DMS153 treated with DMSO at 0.1 percent for 48 hours (cell line): Measurements from ENCODE around the gene ARGLU1.
A peak's percentile ranks its signal among the peaks of the same experiment; 100 is the strongest.

Experiments
- DNase-seq: peaks from one replicate; lab custom pipeline; 2025; ENCODE audit not compliant: unreplicated experiment; lab: John Stamatoyannopoulos, UW

Gene ARGLU1

DNA sequence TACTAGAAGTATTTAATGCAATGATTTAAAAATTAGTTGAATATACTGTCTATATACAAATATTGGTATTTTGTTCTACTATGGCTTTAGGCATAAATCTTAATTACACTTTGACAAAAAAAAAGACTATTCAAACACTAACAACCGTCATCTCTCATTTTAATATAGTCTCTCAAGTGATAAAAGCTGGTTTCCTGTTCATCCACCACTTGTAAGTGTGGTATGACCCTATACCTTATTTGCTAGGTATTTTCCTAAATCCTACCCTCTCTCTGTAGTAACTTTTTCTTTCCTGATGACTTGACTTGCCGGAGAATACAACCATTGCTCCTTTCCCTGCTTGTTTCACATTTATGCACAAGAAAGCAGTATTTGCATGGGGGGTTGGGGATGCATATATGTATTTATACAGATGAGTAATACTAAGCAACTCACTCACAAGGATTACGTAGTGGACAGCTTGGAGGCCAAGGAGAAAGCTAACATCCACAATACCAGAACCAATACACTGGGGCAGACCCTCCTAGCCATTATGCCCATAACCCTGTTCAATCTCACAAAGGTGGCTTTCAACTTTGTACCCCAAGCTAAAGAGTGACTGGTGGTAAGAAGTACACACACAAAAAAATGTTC lies 19.8 kb downstream of the ARGLU1 start:
- DNase-seq: no peak

DNA sequence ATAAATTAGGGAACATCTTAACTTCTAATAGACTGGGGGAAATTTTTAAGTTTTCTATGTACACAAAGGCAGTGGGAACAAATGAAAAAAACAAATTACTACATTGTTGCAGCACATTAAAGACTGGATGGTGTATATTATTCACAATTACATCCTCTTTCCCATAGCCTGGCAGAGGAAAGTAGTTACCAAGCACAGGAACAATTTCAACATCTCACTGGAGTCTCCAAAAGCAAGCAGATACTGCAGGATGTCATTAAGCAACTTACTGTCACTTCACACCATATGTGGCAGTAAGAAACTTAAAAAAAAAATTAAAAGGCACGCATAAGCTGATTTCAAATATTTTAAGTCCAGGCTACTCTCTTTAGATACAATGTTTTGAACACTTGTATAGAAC lies 26.1 kb downstream of the ARGLU1 start:
- no peak for DNase-seq

DNA sequence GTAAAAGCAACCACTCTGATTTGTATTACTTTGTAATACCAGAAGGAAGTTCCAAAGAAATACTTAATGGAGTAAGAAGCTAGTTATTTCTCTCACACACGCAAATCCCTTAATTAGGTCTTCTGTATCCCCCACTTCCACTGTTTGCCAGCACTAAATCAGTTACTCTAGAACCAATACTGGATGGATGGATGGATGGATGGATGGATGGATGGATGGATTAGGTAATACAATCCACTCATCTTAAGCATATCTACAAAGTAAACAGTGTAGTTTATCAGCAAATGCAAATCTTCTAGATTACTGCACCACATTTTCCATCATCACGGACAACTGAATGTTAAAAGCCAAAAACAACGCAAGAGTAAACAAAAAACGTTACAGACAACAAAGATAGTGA lies 27.3 kb downstream of the ARGLU1 start:
- DNase-seq: no peak

DNA sequence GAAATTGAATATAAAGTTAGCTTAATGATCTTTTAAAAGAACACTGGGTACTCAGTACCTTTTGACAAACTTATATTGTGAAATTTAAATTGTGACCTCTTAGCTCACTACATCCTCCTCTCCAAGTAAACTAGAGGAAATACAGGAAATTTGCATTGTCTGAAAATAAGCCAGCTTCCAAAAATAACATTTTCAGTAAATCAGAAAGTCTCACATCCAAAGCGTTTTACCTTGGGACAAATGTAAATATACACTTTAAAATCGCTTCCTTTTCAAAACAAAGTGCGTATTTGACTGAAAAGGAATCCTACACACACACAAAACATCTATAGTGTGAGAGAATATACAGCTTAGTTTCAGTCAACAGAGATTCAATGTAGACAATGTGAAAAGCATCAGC lies 30.4 kb downstream of the ARGLU1 start:
- no peak for DNase-seq

DNA sequence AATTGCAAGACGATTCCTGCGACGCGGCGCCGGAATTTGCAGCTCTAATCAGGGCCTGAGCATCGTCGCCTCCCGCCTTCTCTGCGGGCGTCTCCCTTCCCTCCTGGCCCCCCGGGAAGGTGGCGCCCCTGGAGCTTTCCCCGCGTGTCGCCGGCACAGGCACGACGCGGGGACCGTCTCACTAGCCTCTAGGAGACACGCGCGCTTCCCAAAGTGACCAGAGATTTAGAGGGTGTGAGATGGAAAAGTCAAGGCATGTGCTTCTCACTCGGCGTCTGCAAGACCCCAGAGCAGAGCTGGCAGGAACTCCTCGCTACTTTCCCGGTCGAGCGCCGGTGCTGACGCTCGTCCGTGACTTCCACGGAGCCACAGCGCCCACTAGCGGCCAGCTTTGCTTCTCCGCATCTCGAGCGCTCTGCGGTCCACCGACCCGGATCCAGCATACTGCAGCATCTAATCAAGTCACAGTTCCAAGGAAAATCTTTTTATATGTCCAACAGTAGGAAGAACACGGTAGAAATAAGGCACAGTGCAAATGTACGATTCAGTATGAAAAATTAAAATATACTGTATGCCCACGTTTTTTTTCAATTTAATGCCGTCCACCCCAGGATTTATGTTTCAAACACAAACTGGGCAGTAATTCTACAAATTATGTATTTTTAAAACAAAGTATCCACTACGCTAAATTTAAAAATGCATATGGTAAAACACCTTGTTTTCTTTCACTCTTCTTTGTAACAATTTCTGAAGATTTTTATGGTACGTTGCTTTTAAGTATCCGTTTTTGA lies 31.5 kb downstream of the ARGLU1 start:
- peak; percentile 46 for DNase-seq

DNA sequence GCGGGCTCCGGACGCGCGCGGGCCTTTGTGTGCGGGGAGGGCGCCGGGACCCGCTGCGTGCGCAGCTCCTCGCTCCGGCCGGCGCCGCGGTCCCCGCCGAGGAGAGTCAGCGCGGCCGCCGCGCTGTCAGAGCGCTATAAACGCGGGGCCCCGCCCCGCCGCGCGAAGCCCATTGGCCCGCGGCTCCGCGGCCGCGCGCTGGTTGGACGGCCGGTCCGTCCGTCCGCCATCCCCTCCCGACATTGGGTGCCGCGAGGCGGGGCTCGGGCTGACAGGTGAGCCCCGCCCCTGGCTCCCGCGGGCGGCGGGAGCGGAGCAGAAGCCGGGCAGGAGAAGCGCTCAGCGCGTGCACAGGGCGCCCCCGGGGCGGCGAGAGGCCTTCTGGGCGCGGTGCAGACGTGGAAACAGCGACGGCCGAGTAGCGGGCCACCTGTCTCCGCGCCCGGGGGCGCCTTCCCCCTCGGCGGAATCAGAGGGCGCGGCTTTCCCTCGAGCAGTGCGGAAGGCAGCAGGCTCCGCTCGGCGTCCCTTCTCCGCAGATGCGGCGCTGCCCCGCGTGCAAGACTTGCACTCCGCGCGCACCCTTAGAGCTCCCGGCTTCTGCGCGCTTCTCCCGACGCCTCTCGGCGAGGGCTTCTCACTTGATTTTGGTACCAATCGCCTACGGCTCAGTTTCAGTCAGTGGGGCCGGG lies 32.2 kb downstream of the ARGLU1 start, which contains the start of gene EFNB2:
EFNB2 (minus strand) TSS at position 111 of the 692 bp plus-strand sequence. CDS start 698 bp downstream, outside the sequence.
- peak; percentile 78 for DNase-seq

DNA sequence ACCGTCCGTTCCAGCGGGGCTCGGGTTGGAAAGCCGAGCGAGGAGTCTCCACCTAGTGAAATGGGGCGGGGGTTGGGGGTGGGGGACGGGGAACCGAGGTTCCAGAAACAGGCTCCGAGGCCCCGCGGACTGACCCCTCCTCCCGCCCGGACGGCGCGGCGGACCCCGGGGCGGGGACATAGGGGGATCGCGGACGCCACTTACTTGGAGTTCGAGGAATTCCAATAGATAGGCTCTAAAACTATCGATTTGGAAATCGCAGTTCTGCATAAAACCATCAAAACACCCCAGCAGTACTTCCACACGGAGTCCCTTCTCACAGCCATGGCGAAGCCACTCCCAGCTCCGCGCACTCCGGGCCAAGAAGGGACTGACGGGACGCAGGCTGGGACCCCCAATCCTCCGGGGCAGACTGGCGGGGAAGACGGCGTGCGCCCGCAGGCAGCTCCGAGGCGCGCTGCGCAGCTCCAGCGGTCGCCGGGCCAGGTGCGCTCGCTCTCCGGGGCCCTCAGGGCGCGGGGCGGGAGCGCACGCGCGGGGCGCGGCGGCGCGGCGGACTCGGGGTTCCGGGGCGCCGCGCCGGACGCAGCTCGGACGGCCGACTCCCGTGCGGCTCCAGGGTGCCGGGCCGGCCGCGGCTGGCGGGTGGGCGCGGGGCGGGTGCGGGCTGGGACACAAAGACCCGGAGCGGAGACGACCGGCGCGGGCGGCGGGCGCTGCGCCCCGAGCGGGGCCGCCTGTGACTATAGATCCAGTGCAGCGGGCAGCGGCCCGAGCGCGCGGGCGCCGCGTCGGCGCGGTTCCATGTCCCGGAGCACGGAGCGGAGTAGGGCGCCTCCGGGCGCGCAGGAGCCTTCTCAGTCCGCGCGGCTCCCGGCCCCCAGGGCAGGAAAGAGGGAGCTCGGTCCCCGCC lies 33.0 kb downstream of the ARGLU1 start:
- no peak for DNase-seq

- DNase-seq: peak; percentile 66
Measured at GRCh38 chr13:106533943-106534638, 33.8 kb downstream of the ARGLU1 start.

DNA sequence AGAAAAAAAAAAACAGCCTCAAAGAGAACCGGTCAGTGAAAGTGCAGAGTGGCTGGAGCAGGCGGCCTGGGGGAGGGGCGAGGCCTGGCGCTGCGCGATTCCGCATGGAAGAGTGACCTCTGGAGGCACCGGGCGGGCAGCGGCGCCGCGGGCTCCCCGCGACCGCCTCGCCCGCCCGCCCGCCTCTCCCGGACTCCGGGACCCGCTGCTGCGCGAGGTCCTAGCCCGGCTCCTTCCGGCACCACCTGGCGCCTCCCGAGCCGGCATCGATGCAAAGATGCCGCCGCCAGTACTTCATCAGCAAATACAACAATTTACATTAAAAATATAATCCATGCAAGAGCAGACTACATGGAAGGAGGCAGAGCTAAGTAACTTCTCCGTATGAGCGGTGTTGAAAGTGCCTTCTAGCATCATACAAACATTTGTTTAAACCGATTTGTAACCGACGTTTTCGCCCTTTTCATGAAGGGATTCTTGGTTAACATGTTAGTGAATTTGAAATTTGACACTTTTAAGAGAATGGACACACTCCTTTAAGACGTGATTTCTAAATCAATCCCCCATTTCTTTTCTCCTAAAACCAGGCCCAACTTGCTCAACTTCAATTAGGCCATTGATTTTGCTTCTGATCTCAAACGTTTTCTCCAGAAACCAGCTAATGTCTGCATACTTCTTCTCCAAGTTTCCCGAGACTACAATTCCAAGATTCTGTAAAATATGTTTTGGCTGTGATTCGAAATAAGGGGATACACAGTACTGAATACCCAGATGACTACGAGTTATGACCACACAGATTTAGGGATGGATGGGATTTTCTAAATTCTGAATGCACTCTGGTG lies 34.6 kb downstream of the ARGLU1 start:
- peak; percentile 66 for DNase-seq

- no peak for DNase-seq
Measured at GRCh38 chr13:106532111-106532929, 35.6 kb downstream of the ARGLU1 start.

DNA sequence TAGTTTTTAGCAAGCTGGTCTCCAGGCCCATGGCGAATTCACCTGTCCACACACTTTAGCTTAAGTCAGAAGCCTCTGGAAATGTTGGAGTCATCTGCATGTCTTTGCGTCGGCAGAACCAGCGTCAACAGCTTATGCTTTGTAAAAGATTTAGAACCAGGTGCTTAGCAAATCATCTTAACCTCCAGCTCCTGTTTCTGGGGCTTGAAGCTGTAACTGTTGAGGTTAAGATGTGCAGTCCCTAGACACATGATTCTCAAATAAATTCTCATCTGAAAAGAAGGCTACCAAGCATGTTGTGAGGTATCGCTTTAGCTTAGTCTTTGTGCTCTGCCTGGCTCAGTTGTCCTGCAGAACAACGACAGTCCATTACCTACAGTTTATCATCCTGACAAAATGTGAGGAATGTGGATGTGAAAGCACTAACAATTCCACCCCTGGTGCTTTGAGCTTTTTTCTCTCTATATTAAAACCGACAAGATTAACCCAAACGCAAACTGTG lies 36.9 kb downstream of the ARGLU1 start:
- DNase-seq: no peak

- DNase-seq: no peak
Measured at GRCh38 chr13:106530171-106530851, 37.6 kb downstream of the ARGLU1 start.

GRCh38 chr13:106529415-106530170 lies 38.3 kb downstream of the ARGLU1 start:
- no peak for DNase-seq

GRCh38 chr13:106528718-106529414 lies 39.1 kb downstream of the ARGLU1 start:
- no peak for DNase-seq

DNA sequence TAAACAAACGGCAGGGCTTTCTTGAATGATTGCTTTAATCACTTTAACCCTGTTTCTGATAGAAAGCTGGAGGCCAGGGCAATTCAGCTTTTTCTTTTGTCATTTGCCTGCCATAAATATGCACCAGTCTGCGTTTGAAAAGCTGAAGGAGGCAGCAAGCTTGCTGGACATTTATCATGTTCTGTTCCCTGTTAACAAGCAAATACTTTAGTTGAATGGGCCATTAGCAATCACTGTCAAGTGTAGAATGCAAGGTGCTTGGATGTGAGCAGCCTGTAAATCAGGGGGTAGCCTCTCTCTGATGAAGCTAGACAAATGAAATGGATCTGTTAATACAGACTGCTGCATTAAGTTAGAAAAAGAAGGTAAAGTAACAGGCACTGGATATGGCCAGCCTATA lies 40.1 kb downstream of the ARGLU1 start:
- DNase-seq: peak; percentile 26

GRCh38 chr13:106527445-106527801 lies 40.5 kb downstream of the ARGLU1 start:
- no peak for DNase-seq
